Activated CD4-positive, alpha-beta T cell treated with anti-CD3 and anti-CD28 coated beads, Interleukin-2, amount 50 U/mL, for 48 hours (primary cell): ENCODE results near the gene RPIA.
"Not testable (repeated sequence)": the region's sequence is repeated elsewhere in the genome, so short reads cannot be mapped to it uniquely, and the experiment has no call there.

Experiments
- DNase-seq, 2 experiments: peaks; one replicate each; pipeline ENCODE4 v3.0.0-alpha.2; 2020

Gene RPIA

DNA sequence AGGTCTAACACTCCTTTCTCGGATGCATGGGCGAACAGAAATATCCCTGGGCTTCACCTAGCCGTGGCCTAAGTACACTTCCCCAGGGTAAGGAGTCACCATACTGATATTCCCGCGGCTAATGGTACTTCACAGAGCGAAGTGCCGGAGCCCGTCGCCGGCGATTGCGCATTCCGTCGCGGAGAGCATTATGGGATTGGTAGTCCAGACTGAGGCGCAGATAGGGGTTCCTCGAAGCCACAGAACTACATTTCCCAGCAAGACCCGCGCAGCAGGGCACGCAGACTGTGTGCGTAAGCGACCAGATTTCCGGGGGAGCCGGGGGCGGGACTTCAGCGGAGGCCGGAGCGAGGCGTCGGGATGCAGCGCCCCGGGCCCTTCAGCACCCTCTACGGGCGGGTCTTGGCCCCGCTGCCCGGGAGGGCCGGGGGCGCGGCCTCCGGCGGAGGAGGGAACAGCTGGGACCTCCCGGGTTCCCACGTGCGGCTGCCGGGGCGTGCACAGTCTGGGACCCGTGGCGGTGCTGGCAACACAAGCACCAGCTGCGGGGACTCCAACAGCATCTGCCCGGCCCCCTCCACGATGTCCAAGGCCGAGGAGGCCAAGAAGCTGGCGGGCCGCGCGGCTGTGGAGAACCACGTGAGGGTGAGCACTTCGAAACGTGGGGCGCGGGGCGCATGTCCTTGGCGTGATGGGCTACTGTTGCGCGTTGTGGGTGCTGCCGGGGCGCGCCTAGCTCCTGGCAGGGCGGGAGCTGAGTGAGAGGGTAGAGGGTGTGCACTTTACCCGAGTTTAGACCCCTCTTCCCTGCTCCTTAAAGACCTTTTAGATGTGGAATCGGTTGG is at the start of gene RPIA:
TSS of gene RPIA (plus strand) at position 335 of the 845 bp plus-strand sequence. CDS start at position 361, 26 bp downstream.
- peak; percentile 99 for DNase-seq

DNA sequence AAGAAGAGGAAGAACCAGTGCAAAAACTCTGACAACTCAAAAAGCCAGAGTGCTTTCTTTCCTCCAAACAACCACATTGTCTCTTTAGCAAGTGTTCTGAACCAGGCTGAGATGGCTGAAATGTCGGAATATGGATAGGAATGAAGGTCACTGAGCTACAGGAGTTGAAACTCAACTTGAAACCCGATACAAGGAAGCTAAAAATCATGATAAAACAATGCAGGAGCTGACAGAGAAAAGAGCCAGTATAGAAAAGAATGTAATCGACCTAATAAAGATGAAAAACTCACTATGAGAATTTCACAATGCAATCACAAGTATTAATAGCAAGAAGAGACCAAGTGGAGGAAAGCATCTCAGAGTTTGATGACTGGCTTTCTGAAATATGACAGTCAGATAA is 49.2 kb upstream of the RPIA start:
- DNase-seq = no peak

DNA sequence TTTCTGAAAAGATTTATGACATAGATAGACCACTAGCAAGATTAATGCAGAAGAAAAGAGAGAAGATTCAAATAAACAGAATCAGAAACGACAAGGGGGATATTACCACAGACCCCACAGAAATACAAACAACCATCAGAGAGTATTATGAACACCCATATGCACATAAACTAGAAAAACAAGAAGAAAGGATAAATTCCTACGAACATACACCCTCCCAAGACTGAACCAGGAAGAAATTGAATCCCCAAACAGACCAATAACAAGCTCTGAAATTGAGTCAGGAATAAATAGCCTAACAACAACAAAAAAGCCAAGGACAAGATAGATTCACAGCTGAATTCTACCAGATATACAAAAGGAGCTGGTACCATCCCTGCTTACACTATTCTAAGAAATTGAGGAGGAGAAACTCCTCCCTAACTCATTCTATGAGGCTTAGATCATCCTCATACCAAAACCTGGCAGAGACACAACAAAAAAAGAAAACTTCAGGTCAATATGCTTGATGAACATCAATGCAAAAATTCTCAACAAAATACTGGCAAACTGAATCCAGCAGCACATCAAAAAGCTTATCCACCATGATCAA is 46.1 kb upstream of the RPIA start:
- not testable (repeated sequence) for DNase-seq

DNA sequence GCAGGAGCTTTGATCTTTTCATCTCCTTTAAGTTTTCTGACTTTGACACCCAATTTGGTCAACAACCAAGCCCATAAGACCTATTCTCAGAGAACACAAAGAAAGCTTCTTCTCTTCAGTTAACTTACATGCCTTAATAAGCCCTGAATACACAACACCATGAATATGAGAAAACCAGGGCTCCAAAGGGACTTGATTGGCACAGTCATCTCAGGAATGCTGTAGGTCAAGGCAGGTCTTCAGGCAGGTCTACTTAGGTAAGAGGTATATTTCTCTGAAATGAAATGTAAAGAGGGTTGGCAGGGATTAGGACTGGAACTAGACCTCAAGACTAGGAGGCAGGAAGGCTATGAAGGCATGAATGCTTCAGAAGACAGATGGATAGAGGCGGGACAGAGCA is 39.8 kb upstream of the RPIA start:
- no peak for DNase-seq

DNA sequence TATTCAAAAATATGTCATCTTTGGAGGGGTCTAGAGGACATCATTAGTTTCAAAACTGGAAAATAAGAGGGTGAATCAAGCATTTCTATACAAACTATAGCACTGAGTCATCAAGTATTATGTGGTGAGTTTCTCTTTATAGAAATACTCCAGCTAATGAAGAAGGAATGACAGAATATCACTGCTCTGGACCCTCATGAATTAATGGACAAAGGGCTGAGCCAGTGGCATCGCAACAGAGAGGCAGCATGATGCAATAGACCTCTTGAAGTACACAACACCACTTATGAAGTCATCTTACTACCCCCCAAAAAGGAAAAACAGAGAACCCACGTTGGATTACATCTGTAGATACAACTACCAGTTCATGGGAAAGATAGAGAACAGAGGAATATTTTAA is 36.8 kb upstream of the RPIA start:
- DNase-seq = no peak

DNA sequence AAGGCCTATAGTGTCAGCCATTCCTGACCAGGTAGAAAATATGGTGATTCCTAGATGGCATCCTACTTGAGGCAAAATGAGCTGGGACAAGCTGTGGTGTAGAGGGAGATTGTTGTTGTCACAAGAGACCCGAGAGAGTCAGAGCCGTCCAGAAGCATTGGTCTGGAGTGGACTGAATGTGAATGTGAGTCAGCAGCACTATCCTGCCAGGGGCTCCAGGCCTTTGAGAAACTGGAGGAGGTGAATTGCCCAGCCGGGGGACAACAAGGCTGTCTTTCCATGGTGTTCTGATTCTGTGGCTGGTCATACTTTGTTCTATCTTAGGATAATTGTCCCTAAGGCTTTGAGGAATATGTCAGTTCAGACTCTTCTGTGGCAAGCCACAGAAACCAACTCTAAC is 34.8 kb upstream of the RPIA start:
- no peak for DNase-seq

DNA sequence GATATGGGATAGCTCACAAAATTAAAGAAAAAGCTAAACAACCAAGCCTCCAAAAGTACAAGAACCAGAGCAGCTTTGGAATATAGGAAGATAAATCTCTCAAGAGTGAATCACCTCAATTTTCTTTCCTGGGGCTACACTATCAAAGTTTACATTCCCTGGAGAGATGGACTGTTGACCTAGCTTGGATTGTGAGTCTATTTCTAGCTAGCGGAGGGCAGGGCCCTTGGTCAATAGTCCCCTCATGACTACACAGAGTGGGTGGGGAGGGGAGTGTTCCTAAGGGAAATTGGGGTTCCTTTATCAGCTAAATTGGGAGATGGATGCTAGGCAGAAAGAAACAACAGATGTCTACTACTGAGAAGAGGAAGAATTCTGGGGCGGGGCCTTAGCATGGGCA is 34.3 kb upstream of the RPIA start:
- no peak for DNase-seq

DNA sequence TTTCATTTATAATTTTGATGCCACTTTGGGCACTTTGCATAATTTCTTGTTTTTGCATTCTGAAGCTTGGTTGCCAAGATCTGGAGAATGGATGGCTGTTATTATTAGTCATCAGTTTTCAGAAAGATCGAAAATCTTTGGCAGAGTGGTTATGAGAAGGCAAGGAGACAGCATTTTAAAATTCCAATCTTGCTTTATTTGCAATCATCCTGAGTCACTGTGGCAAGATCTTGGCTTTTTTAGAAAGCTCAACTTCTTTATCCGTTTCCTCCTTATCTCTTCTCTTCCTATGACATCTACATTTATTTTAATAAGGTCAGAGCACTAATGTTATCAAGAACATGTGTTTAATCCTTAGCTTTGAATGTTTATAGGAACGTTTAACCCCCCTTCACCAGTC is 33.1 kb upstream of the RPIA start:
- no peak for DNase-seq

DNA sequence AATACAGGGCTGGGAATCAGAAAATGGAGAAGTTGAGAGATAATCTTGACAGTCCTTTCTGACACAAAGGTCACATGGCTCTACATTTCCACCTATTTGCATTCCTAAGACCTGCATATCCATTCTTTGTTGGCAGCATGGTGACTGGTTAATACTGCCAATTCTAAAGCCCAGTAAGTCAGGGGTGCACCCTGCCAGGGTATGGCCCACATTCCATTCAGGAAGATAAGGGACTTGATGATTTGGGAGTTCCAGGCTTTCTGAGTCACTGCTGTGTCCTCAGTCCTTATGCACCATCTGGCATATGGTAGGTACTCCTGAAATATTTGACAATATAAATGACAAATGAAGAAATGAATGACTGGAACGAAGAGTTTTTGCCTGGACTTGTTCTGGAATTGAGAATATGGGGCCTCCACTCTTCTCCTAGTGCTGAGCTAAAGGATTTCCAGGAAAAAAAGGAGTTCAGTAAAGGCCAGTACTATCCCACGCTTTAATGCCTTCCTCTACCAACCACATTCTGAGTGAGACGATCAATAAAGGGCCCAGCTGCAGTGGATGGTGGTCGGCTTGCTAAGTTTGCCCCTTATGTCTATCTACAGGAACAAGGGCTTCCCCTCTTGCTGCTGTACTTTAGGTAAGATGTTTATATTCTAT is 32.5 kb upstream of the RPIA start:
- DNase-seq = no peak

DNA sequence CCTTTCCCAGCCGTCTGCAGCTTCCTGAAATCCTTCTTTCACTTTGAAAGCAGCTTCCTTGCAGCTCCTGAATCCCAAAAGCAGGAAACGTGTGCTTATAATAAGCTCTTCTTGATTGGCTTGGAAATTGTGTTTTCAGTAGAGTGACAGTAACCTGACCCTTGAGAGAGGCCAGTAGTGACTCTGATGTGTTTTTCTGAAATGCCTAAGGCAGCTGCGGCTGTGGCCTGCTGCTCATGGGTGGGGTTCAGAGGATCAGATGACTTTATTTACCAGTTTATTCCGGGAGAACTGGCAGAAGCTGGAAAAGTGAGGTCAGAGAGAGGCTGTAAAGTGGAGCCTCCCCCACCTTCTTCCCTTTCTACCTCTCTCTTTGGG is 31.9 kb upstream of the RPIA start:
- DNase-seq = no peak

DNA sequence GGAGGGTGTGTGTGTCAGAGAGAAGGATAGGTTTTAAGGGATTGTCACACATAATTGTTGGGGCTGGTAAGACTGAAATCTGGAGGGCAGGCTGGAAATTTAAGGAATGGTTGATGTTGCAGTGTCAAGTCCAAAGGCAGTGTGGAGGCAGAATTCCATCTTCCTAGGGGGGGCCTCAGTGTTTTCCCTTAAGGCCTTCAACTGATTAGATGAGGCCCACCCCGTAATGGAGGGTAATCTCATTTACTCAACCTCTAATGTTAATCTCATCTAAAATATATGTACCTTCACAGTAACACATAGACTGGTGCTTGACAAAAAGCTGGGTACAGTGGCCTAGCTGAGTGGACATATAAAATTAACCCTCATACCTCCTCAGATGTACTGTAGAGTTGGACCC is 30.9 kb upstream of the RPIA start:
- no peak for DNase-seq

DNA sequence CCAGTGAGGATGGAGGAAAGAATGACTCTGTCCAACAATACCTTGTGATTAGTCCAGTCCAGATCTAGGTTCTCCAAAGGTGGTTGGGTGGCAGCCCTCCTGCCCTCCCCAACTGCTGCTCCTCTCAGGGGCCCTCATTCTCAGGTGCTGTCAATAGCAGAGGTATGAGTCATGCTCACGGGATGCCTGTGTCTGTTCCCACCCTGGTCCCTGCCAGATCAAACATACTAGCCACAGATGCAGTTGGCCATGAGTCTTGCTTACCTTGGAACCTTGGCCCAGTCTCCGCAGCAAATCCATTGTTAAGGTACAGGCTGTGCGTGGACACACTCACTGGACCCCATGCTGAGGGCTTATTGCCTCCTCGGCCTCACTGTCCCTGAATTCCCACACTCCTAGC is 24.9 kb upstream of the RPIA start:
- DNase-seq = no peak

DNA sequence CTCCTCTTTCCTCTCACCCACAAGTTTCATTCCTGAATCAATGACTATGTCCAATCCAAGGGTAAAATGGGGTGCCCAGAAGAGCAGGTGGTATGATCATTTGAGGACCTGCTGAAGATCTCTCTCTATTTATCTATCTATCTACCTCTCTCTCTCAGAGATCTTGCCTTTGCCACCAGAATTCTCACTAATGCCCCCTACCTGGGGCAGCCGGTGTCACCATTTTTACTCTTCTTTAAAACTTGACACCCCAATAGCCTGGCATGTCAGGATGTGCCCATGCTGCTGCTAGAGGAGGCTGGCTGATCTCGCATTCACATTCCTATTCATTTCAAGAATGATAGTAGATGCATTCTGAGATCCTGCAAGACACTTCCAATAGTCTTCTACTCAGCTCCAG is 24.3 kb upstream of the RPIA start:
- DNase-seq = no peak

DNA sequence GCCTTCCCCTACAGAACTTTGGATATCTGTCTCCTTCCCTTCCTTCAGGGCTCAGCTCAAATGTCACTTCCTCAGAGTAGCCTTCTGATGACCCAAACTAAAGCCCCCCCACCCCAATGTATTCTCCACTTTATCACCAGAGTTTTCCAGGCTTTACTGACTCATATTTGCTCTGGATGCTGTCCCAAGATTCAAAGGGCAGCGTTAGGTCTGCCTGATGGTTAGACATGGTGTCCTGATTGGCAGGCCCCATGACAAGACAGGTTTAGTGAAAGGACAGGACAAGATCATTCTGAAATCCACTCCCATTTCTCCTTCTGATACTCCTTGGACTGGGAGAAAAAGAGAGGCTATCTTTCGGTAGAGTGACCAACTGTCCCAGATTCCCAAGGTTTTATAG is 22.6 kb upstream of the RPIA start:
- no peak for DNase-seq

DNA sequence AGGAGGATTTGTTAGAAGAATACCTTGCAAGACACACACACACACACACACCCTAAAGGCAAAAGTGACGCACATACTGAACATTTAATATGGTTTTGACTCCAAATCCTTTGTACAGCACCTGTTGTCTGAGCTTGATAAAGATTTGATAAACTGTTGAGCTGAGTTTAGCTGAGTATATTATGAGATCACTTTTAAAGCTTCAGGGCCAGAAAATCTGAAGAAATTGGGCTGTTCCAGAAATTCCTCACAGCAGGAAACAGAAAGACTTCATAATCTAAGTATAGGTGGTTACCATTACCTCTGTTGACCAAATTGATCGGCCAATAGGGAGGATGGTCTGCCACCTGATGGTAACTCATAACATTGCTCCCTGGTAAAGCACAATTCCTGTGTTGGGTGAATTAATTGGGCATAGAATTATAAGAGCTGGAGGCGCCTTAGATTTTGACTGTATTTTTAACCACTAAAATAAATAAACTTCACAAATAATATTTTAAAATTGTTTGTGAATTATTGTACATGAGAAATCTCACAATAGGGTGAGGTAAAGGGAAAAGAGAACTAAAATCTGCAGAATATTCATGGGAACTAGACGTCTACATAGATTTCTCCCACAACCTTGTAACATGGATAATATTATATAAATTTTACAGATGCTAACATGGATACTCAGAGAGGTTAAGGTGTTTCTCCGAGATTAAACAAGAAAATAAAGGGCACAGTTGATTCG is 21.8 kb upstream of the RPIA start:
- DNase-seq = peak in 1 of 2 experiments; percentile 30

DNA sequence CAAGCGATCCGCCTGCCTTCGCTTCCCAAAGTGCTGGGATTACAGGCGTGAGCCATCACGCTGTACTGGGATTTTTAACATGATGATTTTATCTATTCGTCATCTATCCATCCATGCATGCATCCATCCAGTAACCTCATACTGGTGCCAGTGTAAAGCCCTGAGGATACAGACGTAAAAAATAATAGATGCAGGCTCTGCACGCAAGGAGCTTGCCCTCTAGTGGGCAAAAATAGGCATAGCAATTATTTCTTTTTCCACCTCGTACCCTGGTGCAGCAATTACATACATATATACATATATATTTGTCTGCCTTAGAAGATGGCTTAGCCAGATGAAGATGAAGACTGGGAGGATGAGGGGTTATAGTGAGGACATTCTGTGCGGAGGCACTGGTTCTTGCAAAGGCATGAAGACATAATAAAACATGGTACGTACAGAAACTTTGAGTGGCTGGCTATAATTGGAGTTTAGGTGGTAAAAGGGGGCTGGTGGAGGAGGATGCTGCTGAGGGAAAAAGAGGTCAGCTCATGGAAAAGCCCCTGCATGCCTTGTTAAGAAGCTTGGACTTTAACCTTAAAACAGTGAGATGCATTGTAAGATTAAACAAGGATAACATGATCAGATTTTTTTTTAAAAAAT is 19.6 kb upstream of the RPIA start:
- peak in 1 of 2 experiments; percentile 7 for DNase-seq

DNA sequence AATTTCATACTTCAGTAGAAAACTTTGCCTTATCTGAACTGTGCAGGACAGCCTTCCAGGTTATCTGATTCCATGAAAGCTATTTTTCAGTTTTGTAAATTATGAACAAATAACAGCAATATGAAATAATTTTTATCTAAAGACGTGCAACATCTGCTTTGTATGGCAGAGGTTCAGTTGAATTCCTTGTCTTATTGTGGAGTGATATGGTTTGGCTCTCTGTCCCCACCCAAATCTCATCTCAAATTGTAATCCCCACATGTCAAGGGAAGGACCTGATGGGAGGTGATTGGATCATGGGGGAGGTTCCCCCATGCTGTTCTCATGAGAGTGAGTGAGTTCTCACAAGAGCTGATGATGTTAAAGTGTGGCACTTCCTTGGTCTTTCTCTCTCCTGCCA is 18.1 kb upstream of the RPIA start:
- no peak for DNase-seq

DNA sequence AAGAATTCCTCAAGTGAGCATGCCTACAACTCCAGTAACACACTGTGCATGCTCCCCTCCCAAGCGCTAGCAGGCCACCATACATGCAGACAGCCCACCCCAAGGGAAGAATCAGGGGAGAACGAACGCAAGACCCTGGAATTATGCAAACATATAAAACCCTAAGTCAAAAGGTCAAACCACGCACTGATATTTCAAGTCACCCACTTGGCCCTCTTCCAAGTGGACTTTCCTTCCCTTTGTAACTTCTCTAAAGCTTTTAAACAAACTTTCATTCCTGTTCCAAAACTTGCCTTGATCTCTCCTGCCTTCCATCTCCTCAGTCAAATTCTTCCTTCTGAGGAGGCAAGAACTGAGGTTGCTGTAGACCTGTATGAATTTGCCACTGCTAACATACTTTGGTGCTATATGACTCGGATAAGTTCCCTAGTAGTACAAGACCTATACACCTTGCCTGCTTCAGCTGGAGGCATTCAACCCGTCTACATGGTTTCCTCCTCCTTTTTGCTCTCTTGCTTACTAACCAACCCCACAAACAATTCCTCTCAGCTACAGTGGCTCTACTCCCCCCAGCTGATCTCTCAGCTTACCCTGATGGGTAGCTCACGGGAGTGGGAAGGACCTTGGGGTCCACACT is 11.1 kb upstream of the RPIA start:
- DNase-seq = no peak

DNA sequence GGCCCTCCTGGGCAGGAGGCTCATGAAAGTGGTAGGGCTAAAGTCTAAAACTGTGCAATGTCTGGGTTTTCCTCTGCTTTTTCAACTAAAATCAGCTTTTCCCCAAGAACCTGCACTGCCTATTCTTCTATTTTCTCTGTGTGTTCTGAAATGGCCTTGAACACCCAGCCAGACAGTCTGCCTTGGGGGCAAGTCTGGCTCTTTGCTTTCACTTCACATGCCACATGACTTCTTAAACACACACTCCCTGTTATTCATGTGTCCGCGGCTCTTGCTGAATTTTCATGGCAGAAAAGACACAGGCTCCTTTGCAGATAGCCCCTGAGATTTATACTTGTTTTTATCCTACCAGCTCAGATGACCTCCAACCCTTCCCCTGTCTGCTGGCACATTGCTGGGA is 10.6 kb upstream of the RPIA start:
- no peak for DNase-seq

DNA sequence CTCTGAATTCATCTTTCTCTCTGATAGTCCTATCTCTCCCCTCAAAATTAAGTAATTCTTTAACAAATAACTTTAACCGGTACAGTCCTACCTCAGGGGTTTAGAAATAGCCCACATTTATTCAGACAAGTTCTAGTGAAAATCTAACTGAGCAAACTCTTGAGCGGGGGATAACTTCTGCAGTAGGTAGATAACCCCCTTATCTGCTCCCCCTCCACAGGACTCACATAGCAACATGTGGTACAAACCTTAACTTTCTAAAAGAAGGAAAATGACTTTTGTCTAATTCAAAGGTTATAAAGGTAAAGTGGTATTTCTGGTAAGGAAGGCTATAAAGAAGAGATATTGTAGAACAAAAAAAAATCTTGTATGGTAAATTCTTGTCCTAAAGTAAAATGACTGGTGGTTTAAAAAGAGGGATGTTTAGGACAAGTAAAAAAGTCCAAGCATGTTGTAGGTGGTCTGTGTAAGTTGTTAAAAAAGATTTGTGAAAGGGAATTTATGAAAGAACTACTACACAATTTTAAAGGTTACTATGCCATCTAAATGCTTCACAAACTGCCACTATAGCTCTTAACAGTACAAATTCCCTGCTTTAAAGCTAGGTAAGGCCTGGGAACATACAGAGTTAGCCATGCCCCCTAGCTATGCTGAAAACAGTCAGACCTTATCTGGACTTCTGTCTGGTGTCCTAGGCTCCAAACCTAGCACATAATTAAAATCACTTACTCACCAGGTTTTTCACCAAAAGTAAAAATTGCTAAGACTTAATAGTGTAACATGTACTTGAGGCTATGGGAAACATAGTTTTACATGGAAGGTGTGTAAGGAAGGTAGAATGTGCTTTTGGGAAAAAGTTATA is 8.1 kb upstream of the RPIA start:
- no peak for DNase-seq

DNA sequence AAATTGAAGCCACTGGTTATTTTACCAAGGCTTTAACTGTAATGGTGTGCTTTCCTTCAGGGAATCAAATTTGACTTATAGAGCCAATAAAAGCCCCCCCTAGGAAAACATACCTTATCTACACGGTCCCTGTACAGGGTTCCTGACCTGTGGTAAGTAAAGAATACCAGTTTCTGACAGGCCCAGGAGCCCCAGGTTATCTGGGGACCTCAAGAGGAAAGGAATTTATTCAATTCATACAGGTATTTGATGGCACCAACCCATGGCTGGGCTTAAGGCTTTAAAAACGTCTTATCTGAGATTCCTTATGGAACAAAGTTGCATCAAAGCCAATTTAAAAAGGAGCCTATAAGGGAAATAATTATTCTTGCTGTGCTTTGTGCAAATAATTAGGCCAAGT is 7.0 kb upstream of the RPIA start:
- no peak for DNase-seq

DNA sequence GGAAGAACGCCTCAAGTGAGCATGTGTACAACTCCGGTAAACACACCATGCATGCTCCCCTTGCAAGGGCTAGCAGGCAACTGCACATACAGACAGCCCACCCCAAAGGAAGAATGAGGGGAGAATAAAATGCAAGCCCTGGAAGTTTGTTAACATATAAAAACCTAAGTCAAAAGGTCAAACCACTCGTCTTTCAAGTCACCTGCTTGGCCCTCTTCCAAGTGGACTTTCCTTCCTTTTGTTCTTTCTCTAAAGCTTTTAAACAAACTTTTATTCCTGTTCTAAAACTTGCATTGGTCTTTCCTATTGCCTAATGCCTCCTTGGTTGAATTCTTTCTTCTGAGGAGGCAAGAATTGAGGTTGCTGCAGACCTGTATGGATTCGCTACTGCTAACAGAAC is 5.2 kb upstream of the RPIA start:
- DNase-seq = no peak
